NCI-H82 (cell line): Measurements from ENCODE around the gene THUMPD2.
"Not testable (repeated sequence)": the region's sequence is repeated elsewhere in the genome, so short reads cannot be mapped to it uniquely, and the experiment has no call there.

ENCODE experiments used
- DNase-seq: peaks from one replicate; lab custom pipeline; 2025; lab: John Stamatoyannopoulos, UW

The THUMPD2 gene

GRCh38 chr2:39757156-39757555 is 21.9 kb downstream of the THUMPD2 start:
- no peak for DNase-seq

DNA sequence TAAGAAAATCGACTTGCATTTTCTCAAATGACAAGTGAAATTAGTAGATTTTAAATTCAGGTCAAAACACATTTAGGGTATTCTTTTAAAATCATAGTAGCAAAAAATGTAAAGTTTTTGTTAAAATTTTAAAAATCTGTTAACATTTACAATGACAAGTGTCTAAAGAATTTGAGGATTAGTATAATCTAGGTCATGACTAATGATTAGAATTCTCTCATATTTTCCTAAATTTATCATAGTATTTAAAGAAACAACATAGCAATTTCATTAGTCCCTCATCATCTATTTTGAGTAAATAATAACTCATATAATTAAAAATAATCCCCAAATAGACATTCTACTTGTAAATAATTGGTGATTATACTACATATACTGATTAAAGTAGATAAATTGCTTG is 23.6 kb downstream of the THUMPD2 start:
- no peak for DNase-seq

- peak; percentile 78 for DNase-seq
These were observed 35.7 kb downstream of the THUMPD2 start for GRCh38 chr2:39743269-39743776.

DNA sequence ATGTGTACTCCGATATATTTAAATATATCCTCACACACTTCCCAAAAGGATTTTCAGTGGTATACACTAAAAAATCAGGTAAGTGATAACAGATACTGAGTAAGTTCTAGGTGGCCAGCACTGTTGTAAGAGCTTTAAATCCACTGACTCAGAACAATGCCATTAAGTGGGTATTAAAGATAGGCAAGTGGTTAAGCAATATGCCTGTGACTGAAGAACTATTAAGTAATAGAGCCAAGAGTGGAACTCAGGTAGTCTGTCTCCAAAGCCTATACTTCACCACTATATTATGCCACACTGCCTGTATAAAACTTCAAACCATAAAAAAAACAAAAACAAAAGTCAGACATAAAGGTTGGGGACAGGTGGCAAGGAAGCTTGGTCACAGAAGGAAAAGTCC is 37.2 kb downstream of the THUMPD2 start:
- peak; percentile 45 for DNase-seq

DNA sequence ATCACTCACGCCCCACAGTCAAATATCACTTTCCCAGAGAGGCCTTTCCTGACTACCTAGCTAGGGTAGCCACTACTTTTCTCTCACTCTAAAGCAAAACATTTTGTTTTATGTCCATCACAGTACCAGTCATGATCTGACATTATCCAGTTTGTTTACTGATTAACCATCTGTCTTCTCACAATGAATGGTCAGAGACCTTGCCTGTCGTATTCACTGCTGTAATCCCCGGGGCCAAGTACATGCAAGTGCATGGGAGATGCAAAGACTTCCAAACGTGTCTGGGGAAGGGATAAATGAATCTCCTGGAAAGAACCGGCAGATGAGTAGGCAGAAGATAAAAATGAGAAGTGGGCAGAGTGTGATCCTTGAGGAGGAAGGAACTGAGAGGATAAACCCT is 39.7 kb downstream of the THUMPD2 start:
- peak; percentile 86 for DNase-seq

DNA sequence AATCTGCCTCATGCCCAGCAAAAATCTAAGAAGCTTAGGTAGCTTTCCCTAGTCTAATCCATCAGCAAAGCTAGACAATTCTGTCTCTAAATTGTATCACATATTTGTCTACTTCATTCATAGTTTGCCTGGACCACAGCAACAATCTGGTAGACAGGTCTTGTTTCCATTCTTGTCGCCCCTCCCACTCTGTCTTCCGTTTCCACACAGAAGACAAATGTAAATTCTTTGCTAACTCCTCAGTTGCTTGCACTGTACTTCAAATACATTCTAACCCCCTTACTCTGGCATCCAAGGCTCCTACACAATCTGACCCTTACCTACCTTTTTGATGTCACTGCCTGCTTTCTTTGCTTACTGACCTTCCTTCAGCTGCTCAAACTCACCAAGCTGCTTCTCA is 40.1 kb downstream of the THUMPD2 start:
- peak; percentile 36 for DNase-seq

DNA sequence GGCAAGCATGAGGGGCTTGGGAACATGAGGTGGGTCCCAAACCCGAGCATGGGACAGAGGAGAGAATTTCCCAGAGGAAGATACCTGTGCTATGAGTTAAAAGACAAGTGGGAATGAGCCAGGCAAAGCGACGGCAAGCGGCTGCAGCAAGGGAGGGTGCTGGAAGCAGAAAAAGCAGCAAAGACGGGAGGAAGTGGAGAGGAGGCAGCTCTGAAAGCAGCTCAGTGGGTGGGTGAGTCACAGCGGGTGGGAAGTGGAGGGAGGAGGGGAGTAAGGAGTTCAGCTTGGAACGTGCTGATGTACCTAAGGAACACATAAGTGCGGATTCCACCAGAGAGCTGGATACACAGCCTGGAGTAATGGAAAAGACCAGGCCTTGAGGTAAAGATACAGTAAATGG is 41.4 kb downstream of the THUMPD2 start:
- no peak for DNase-seq

- DNase-seq: no peak
These were observed 42.4 kb downstream of the THUMPD2 start for GRCh38 chr2:39736640-39737039.

DNA sequence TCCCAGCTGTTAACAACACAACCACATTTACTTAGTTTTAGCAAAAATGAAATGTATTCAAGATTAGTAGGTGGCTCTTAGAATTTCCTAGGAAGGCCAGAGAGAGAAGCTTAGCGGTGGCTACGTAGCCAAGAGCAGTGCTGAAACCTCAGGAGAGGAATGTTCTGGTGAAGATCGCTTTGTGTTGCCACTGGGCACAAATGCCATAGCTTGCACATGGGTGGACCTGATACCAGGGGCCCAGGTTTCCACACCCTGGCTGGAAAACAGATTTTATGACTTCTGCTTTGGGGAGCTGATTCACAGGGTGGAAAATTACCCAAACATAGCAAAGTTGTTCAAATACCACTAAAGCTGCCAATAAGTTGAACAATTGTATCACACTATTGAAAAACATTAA is 43.4 kb downstream of the THUMPD2 start:
- no peak for DNase-seq

DNA sequence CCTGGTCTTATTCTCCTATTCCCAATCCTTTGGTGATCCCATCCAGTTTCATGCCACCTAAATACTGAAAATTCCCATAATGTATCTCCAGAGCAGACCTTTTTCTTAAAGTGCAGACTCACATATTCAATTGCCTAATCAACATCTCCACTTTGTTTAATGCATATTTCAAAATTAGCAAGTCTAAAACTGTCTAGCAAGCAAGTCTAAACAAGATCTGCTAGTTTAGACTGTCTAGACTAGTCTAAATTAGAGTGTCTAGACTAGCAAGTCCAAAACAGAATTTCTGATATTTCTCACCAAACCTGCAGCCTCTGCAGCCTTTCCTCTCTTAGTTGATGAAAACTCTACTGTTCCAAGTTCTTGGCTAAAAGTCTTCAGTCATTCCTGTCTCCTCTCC is 44.6 kb downstream of the THUMPD2 start:
- DNase-seq: no peak

DNA sequence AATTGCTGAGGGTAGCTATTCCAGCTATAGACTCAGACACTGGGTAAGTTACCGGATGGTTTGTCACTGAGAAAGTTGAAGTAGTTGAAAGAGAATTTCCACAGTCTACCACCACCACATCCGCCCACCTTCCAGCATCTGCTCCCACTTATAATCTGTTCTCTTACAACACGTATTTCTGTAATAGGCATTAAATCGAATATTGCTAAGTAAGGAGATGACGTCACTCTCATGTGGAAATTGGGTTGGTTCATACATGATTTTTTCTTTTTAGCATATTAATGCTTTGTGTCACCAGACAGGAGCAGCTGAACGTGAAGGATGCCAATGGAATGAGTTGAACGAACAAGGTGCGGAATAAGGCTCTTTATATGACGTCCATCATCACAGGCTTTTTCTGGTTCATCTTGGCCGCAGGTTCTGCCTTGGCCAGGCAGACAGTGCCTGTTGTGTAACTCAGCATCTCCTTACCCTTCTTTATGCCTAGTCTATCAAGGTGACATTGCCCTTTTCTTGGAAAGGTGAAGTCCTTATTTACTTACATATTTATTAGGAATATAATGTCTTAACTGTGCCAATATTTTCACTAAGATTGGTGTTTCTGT is 45.9 kb downstream of the THUMPD2 start:
- DNase-seq: no peak

DNA sequence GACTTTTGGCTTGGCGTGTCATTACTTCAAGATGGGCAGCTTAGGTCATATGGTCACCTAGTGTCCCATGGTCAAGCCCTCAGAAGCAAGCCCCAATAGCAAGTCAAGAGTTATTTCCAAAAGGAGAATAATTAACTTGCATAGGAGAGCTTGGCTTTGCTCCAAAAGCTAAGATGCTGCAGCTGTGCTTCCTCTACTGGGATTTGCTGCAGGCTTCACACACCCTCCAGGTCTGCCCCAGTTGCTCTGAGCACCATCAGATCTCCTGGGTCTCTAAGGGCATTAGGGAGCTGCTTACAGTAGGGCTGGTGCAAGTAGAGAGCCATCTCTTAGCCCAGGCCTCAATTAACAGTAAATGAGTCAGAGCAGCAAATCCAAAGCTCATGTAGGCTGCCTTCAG is 46.6 kb downstream of the THUMPD2 start:
- DNase-seq: peak; percentile 26

DNA sequence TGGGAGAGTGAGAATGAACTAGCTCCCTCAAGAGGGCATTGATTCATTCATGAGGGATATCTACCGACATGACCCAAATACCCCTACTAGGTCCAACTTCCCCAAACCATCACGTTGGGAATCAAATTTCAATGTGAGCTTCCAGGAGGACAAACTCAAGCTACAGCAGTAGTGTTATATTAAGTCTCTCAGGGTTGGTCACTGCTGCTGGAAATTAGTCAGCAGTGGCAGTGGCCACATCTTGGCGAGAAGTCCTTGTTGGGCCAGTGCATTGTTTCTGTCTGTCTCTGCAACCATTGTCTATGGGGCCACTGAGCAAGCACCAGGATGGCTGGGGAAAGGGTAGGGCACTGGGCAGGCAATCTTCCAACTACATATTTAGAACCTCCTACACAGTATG is 47.5 kb downstream of the THUMPD2 start:
- no peak for DNase-seq

DNA sequence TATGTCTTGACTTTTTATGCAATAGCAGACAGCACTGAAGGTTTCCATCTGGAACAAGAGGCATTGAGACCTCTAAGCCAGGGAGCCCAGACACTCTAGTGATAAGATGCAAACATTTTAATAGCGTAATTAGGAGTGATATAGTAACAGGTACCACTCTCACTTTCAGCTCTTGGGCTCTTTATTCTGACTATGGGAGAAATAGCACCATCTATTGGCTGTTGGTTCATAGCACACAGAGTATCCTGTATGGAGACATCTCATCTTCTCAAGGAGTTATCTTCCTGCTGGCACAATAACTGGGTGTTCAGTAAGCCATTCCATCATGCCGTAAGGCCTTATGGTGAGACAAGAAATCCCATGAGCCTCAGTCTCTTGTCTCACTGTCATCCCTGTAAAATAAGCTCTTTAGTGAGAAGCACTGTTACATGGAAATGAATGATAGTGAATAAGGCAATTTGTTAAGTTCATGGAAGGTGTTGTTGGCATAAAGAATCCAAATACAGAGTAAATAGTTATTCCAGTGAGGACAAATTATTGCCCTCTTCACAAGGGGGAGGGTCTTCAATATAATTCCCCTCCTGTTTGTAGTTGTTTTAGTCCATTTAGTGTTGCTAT is 48.3 kb downstream of the THUMPD2 start:
- DNase-seq: peak; percentile 56

DNA sequence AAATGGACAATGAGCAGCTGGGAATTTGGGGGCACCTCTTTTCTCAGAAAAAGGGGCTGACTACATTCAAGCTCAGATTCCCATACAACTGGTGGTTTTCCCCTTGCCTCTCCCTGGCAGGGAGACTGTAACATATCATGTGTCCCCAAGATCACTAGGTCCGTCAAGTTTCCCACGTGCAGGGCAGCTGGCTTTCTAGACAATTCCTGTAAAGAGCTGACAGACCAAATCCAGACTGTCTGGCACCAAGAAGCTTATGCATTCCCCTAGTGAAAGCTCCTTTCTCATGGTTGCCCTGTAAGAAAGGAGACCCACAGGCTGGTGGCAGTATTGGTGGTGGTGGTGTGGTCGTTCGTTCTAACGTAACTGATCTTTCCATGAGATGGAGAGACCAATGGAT is 48.8 kb downstream of the THUMPD2 start:
- peak; percentile 33 for DNase-seq

GRCh38 chr2:39728941-39729351 is 50.1 kb downstream of the THUMPD2 start:
- DNase-seq: peak; percentile 65

DNA sequence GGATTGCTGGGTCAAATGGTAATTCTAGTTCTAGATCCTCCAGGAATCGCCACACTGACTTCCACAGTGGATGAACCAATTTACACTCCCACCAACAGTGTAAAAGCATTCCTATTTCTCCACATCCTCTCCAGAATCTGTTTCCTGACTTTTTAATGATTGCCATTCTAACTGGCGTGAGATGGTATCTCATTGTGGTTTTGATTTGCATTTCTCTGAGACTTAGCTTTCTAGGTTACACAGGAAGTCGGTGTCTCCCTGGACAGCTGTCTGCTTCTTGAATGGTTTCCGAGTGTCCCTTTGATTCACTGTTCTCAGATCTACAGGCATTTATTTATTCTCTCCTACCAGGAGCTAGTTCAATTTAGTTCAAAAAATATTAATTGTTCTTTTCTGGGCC is 51.0 kb downstream of the THUMPD2 start:
- not testable (repeated sequence) for DNase-seq

GRCh38 chr2:39725401-39725800 is 53.7 kb downstream of the THUMPD2 start:
- DNase-seq: no peak

GRCh38 chr2:39724828-39725144 is 54.3 kb downstream of the THUMPD2 start:
- DNase-seq: no peak

GRCh38 chr2:39723946-39724827 is 54.9 kb downstream of the THUMPD2 start:
- DNase-seq: no peak

DNA sequence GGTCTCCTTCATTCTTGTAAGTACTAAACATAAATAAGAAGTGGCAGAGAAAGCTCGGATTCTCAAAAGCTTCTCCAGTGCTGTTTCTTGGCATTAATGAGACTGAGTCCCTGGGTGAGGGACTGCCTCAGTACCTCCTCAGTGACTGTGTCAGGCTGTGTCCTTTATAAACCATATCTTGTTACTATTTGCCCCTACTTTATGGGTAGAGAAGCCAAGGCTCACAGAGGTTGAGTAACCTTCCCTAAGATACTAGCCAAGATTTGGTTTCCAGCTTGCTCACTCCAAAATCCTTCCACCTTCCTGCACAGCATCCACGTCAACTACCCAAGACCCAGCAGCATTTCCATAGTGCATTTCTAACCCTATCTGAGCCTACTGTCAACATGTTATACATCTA is 55.6 kb downstream of the THUMPD2 start:
- DNase-seq: no peak

- no peak for DNase-seq
These were observed 58.1 kb downstream of the THUMPD2 start for GRCh38 chr2:39720970-39721369.

GRCh38 chr2:39719317-39719716 is 59.7 kb downstream of the THUMPD2 start:
- no peak for DNase-seq
